GF-D8 (cell line): Measurements from ENCODE around the gene MAGI3.

ENCODE experiments used
- DNase-seq: peaks from one replicate; lab custom pipeline; 2025; lab: John Stamatoyannopoulos, UW

Gene MAGI3

DNA sequence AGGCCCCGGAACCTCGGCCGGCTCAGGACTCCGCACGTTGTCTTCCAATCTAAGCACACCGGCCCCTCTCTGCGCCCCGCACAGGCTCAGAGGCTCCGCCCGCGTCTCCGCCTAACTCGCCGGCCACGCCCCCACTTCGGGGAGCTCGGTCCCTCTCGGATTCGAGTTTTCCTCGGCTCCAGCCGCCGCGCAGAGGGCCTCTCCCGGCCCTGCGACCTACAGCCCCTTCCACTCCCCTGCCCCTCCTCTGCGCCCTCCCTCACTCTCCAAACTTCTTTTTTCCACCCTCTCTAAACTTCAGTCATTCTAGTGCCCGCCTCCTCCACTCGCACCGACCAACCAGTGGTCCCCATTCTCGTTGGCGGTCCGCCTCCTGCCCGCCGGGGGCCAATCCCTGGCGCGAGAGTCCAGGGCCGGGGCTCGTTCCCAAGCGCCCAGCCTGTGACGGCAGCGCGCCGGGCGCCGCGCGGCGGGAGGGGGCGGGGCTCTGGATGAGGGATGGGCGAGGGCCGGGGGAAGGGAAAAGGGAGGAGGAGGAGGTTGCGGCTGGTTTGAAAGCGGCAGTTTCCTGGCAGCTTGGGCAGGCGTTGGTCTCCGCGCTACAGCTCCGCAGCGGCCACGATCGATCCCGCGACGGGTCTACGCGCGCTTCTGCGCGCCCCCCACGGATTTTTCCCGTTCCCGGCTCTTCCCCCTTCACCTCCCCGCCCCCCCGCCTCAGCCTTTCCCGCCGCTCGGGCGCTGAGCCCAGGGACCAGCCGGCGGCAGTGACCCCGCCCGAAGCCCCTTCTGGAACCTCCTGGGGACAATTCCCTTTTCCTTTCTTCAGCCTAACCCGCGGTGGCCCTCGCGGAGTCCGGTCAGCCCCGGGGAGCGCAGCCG lies at the start of gene MAGI3:
Gene MAGI3 (plus strand): TSS at position 563 of the 882 bp plus-strand sequence. CDS start 519 bp downstream, outside the sequence.
- DNase-seq, result peak; percentile 50

DNA sequence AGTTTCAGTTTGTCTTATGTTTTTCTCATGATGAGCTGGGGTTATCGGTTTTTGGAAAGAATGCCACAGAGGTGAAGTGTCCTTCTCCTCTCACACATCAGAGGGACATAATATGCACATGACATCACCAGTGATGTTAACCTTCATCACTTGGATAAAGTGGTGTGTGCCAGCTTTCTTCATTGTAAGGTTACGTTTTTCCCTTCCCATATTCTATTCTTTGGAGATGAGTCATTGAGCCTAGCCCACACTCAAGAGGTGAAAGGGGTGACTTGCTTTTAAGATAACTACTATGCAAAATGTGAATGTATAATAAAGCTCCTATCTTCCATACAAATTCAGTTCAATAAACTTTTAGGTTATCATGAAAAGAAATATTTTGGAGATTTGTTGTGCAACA lies 36.7 kb upstream of the MAGI3 start:
- no peak for DNase-seq

DNA sequence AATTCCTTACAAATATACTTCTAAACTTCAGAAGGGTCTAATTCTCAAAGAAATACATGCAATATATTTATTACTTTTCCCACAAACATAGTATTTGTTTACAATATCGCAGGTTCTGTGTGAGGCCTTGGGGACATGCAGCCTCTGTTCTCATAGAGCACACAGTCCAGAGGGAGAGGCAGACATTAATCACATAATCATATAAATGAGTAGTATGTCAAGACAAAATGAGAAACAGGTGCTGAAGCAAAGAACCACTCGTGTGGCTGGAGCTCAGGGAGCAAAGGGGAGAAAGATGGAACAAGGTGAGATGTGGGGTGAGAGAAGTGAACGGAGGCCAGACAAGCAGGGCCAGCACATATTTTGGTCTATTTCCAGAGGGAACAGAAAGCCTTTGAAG lies 26.4 kb upstream of the MAGI3 start:
- no peak for DNase-seq

DNA sequence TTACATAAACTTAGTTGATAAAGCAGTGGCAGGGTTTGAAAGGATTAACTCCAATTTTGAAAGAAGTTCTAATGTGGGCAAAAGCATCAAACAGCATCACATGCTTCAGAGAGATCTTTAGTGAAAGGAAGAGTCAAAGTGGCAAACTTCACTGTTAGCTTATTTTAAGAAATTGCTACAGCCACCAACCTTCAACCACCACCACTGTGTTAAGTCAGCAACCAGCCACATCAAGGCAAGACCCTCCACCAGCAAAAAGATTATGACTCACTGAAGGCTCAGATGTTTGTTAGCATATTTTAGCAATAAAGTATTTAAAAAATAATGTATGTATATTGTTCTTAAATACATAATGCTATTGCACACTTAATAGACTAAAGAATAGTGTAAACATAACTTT lies 21.3 kb upstream of the MAGI3 start:
- no peak for DNase-seq

DNA sequence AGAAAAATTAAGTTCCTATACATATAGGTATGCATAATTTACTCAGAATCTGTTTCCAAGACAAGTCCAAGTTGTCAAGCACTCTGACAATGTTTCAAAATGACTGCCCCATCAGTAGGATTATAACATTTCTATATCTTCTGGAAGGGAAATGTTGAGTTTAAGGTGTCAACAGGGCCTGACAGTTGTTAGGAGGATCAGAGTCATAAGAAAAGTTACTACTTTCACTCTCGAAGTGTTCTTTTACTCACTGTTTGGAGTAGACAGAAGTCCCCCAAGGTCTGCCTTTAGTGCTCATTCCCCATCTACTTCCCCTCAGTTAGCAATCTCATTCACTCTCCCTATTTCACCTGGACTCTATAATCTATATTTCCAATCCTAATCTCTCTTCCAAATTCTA lies 20.6 kb upstream of the MAGI3 start:
- no peak for DNase-seq

DNA sequence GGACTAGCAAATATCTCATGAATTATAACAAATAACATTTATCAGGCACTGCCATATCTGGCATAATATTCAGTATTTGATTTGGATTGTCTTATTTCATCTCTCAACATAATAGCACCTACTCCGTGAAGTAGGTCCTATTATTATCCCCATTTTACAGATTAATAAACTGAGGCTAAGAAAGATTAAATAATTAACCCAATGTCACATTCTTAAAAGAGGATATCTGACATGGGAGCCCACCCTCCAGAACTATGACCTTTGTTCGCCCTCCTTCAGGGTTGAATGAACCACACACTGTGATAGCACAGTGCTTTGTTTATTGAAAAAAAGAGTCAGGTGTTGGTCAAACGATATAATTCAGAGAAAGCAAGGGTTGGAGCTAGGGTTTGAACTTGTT lies 19.4 kb upstream of the MAGI3 start:
- DNase-seq, result no peak

DNA sequence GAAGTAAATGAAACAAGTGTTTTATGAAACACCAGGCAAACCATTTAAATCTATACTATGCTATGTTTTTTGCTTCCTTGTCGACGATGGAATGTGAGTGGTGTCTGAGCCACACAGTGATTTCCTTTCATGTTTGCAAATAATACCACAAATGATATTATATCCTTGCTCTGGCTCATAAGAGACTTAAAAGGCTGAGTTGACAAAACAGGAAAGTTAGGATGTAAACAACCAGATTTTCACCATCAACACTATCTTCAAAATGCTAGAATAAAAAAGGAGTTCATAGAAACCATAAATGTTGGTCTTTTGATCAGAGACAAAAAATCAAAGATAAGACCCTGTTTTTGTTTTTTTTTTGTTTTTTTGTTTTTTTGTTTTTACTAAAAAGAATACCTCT lies 17.8 kb upstream of the MAGI3 start:
- no peak for DNase-seq

DNA sequence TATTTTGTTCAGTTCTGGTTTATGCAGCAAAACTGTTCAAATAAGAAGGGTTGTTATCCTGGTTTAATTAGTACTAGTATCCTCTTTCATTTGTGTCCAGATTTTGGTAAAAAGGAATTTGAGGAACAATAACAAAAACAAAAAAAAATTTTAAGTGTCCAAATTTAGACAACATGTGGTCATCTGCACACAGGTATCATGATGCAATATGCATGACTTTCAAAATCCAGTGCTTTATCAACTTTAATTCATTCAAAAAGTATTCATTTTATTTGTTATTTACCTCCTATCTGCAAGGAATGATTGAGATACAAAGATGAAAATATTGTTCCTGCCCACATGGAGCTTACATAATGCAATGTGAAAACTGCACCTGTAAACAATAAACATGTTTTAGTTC lies 16.7 kb upstream of the MAGI3 start:
- DNase-seq, result no peak

DNA sequence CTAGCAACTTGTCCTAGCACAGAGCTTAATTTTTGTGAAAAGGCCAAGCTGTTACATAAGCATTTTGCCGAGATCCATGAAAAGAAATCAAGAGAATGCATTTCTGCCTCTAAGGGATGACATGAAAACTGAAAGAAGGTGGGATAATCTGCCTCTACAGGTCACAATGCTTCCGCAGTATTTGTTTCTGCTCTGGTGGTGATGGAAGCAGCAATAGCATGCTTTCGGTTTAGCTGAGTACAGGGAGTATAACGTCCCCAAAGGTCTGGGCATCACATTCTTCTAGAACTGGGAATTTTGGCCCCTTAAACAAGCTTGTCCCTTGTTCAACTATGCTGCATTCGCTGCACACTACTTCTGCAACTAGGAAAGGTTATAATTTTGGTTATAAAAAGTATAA lies 14.4 kb upstream of the MAGI3 start:
- DNase-seq, result no peak

DNA sequence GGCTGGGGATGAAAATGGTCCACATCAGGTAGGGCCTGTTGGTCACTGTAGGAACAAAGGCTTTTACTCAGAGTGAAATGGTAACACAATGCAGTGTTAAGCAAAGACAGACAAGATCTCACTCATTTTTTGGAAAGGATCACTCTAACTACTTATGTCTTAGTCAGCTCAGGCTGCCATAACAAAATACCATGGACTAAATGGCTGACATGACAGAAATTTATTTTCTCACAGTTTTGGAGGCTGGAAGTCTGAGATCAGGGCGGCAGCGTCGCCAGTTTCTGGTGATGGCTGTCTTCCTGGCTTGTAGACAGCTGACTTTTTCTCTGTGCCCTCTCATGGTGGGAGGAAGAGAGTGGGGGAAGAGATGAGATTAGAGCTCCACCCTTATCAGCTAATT lies 10.2 kb upstream of the MAGI3 start:
- no peak for DNase-seq

DNA sequence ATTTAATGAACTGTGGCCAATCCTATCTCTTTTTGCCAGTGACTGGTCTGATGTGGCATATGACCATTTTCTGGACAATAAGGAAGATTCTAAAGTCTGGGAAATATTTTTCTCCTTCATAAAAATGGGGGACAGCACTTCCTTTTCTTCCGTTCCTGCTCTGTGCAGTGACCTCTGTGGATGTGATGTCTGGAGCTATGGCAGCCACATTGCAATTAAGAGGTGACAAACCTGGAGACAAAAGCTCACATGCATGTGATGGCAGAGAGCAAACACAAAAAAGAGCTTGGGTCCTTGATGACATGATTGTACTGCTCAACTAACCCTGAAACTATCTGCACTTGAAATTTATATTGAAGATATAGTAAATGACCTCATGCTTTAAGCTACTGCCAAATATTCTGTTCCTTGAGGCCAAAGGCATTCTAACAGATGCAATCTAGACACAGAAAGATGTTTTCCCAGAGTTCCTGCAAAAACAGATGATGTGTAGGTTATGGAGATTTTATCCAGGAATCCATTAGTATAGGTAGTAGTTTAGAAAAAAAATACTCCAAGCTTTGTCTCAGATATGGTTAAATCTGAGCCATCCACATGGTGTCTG lies 2.2 kb upstream of the MAGI3 start:
- no peak for DNase-seq

DNA sequence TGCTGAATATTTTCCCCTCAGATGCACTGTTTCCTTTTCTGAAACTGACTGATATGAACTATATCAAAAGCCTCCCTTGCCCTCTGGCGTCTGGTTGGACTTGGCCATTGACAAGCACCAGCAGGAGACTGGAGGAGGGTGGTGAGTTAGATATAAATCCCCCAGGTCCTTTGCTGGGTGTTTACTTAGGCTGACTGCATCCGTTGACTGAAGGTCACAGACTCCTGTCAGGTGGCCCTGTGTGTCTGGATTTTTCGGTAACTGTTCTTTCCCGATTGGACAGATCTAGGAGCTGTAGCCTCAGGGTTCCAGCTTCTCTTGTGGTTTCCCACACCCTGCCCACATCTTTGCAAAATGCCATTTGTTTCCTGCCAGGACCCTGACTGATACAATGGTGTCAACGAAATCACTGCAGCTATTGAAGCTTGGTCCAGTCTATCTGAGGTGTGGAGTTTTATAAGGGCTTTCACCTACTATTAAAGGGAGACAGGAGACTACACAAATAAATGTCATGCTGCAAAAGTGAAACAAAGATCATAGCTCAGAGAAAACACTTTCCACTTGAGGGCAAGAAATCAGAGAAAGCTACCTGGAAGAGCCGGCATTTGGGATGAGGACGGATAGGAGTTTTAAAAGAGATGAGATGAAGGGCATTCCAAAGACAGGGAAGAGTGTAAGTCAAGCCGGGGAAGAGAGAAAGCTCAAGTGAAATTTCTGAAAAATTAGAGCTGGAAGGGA lies 1.5 kb upstream of the MAGI3 start:
- no peak for DNase-seq

DNA sequence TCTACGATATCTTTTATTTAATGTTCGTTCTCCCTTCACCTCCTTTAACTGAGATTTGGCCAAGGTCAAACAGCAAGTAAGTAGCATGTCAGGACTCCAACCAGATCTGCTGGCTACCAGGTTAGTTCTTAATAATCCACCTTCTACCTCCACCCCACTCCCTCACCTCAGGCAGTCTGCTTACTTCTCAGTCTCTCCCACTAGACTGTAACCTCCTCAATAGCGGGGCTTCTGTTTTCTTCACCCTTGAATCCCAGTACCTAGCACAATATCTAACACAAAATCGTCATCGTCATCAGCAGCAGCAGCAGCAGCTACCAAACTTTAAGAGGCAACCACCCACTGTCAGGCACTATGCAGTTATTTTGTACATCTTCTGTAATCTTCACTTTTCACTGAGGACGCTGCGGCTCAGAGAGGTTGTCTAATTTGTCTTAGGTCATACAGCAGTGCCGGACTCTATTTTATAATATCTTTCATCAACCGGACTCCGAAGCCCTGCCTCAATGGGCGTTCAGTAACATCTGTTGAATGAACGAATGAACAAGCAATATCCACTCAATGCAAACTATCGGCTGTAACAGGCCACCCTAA lies 859 bp upstream of the MAGI3 start:
- DNase-seq, result no peak

DNA sequence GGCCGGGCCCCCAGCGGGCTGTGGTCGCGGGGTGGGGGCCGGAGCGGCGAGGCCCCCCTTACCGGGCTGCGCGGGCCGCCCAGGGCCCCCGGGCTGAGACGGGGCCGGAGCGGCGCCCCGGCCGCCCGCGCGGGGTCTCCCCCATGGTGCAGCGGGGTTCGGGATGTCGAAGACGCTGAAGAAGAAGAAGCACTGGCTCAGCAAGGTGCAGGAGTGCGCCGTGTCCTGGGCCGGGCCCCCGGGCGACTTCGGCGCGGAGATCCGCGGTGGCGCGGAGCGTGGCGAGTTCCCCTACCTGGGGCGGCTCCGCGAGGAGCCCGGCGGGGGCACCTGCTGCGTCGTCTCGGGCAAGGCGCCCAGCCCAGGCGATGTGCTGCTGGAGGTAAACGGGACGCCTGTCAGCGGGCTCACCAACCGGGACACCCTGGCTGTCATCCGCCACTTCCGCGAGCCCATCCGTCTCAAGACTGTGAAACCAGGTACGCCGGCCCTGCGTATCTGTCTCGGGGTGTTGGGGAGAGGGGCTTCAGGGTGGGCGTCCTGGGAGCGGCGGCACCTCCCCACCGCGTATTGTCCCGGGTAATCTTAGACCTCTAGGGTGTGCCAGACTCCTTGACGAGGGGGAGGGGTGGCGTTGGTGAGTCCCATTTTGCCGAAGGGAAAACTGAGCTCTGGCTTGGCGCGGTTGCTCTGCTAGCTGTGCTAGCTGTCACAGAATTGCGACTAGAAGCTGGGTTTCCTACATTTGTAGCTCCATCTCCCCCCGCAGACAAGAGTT lies 745 bp downstream of the MAGI3 start:
- no peak for DNase-seq

DNA sequence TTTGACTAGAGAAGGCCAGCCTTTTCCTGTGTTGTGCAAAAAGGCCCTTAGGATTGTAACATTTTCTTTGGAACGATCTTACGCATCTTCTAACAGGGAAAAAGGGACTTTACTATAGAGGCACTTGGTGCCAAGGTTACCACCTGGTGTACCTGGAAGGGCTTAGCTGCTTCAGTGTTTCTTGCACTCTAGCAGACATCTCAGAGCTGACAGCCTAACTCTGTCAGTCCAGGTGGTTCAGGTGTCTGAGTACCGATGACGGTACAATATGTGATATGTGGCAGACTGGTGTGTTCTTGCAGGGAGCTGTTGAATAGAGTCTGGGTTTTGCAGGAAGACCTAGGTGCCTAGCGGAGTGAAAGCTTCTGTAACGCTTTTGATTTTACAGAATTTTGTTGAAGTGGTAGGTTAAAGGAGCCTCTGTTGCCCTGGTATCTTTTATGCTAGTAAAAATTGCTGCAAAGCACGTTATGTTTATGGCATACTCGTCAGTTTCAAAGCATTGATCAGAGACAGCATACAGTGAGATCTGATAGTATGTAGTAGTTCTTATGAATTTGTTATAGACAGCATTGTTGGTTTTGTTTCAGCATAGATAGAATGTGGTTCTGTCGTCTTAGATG lies 1.4 kb downstream of the MAGI3 start:
- DNase-seq, result no peak

DNA sequence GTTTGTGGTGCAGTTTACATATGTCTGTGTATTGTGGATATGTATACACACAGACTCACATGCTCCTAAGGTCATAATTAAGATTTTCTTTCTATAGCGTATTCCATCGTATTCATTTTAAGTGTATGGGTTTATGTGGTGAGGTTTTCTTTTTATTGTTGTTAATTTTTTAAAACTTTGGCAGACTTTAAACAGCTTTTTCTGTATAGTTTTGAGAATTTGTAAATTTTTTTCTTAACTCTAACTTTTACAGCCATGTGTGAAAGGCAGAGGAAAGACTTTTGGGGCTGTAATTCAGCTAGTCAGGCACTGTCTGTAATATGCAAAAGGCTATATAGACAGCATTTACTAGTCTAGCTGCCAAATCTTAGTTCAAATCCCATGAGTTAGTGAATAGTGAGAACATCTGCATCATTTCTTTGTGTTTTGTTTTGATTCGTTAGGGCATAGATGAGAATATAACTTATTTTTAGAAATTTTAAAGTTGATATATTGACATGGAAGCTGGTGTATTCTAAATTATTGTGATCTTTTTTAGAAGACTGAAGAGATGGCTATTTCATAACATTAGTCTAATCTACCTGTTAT lies 2.3 kb downstream of the MAGI3 start:
- no peak for DNase-seq

DNA sequence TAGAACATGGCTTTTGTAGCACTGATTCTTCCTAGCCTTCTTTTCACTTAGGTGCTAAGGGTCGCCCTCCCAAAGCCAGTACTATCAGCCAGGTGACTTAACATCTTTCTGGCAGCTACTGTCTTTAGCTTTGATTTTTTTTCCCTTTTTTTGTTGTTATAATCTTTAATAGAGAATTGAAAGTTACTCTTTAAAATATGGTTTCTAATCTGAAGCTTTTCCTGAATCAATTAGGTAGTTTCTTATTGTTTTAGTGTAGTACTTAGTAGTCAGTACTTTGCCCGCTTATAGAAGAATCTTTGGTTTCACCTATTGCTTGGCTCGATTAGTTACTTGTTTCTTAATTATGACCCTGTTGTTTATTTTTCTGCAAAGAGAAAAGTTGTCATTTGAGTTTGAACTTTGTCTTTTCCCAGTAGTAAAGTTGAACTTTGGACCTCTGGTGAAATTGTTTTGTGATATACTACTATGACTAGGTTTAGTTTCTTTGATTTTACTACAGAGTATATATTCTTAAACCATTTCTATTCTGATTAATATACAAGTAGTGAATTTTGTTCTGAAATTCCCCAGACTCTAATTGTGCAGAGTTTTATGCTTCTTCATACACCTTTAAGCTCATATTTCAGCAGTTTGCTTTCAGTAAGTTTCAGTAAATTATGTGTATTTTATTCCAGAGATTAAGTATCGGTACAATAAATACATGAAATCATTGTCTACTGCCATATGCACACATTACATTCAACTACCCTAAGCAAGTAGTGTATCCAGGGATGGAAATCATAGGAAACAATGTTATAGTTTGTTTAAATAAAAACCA lies 3.9 kb downstream of the MAGI3 start:
- DNase-seq, result no peak

DNA sequence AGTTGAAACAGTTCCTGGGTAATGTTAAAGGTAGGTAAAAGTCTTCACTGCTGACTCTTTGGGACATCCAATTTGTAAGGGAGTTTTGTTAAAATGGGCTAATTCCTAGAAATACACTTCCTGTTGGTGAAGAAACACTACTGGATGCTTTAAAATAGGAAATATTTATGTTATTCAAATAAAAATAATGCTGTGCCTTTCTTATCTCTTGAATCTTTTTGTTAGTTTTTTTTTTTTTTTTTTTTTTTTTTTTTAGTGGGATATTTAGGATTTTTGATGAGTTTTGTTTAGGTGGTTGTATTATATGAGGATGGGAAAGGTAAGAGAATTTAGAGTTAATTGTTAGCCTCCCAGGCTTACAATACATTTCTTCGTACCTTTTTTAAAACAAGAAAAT lies 4.5 kb downstream of the MAGI3 start:
- no peak for DNase-seq

DNA sequence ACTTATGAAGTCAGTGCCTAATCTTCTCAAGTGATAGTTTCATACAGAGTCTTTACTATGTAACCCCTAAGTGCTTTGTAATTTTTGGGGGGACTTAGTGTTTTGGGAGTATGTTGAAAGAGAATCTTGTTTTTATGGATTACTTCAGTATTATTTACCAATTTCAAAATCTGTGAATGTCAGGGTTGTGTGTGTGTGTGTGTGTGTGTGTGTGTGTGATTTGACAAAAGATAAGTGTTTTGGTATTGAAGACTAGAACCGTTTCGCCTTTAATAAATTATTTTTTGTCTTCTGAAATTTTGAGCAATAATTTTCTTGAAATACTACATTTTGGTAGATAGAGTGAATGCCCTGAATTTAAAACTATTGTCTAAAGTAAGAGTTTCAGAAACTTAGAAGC lies 5.8 kb downstream of the MAGI3 start:
- DNase-seq, result no peak

DNA sequence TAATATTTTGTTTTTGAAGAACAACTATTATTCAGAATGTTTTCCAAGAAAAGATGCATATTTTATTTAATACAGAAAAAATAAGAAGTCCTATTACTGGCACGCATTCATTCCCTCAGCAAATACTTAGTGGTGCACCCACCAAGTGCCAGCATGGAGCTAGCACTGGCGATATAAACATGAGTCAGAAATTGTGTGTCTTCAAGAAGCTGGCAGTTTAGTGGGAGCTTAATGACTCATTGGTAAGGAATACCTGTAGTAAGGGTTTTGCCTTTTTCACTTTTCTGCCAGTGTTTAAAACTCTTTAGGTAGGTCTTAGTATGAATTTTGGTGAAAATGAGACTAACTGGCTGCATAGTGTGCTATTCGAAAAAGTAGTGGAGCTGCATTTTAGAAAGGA lies 6.3 kb downstream of the MAGI3 start:
- DNase-seq, result no peak
